Inflammatory macrophage treated with lipopolysaccharide for 4 hours (primary cell): ENCODE data around the gene ARPC5L.
A peak's percentile ranks its signal among the peaks of the same experiment; 100 is the strongest.
"Not testable (repeated sequence)": the region's sequence is repeated elsewhere in the genome, so short reads cannot be mapped to it uniquely, and the experiment has no call there.

Source experiments
- DNase-seq: peaks from one replicate; pipeline ENCODE4 v3.0.0-alpha.2; 2020

The ARPC5L gene

DNA sequence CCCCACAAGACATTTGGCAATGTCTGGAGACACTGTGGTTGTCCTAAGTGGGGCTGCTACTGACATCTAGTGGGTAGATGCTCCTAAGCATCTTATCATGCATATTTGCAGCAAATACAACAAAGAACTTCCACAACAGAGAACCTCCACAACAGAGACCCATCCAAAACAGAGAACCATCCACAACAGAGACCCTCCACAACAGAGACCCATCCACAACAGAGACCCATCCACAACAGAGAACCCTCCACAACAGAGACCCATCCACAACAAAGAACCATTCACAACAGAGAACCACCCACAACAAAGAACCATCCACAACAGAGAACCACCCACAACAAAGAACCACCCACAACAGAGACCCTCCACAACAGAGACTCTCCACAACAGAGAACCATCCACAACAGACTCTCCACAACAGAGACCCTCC, 32.8 kb downstream of the ARPC5L start:
- peak; percentile 16 for DNase-seq

GRCh38 chr9:124897570-124898460, 35.9 kb downstream of the ARPC5L start:
- no peak for DNase-seq

- no peak for DNase-seq
Measured at GRCh38 chr9:124899845-124900244, 37.9 kb downstream of the ARPC5L start.

GRCh38 chr9:124906966-124907365, 45.0 kb downstream of the ARPC5L start:
- no peak for DNase-seq

DNA sequence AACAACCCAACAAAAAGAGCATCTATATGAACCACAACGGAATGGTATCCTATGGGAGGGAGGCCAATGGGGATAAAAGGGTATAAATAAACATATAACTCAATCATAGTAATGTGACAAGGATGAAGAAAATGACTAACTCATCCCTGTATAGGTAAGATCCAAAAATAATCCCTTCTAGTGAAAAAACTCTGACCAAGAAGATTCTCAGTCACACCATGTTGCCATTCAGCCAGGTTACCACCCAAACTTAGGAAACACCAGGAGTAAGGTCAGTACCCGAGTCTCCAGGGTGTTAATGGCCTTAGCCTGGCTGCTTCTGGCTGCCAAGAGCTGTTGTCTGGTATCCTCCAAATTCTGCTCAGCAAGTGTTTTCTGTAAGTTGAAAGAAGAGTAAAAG, 46.2 kb downstream of the ARPC5L start:
- DNase-seq = no peak

GRCh38 chr9:124911766-124912165, 49.8 kb downstream of the ARPC5L start:
- no peak for DNase-seq

GRCh38 chr9:124913378-124913777, 51.4 kb downstream of the ARPC5L start:
- no peak for DNase-seq

- DNase-seq = no peak
Measured at GRCh38 chr9:124914753-124915405, 52.9 kb downstream of the ARPC5L start.

DNA sequence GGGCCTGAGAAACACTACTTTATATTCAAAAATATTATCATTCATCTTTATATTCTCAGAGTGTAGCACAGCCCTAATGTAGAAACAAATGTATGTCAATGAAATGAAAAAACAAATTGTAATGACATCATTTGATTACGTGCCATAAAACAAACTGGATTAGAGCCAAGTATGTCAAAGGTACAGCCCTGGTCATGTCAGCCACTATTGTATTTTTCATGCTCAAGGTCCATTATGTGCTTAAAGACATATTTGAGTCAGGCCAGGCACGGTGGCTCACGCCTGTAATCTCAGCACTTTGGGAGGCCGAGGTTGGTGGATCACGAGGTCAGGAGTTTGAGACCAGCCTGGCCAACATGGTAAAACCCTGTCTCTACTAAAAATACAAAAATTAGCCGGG, 58.5 kb downstream of the ARPC5L start:
- DNase-seq = not testable (repeated sequence)
